A549 (cell line): Measurements from ENCODE around the gene PATJ.

Source experiments
- CEBPB ChIP-seq, 2 experiments: fragments of >200 bp in 1 of 2; sonication (Bioruptor Twin) in 1 of 2; formaldehyde crosslinking in 1 of 2; IDR thresholded peaks; 2 replicates each; pipeline ENCODE4 v1.6.1; 2012 to 2016
- EP300 ChIP-seq, 2 experiments: fragments of >200 bp; sonication (Bioruptor Twin); formaldehyde crosslinking; IDR thresholded peaks; 2 replicates in 1 of 2; 3 replicates in 1 of 2; pipeline ENCODE4 v1.6.1; 2016 to 2017
- ESRRA ChIP-seq: fragments of 150-350 bp; IDR thresholded peaks from 2 replicates; pipeline ENCODE4 v1.6.1; 2014; ENCODE audit warnings: mild to moderate bottlenecking, low read length, borderline replicate concordance
- FOSB ChIP-seq: fragments of 250-450 bp; sonication (Bioruptor Pico); IDR thresholded peaks from 2 replicates; pipeline ENCODE4 v1.5.0; 2020; ENCODE audit warnings: mild to moderate bottlenecking, moderate library complexity
- POLR2A ChIP-seq: IDR thresholded peaks from 2 replicates; pipeline ENCODE4 v1.6.1; 2012; ENCODE audit warnings: mild to moderate bottlenecking, low read length
- SREBF2 ChIP-seq: fragments of 450-650 bp; IDR thresholded peaks from 2 replicates; pipeline ENCODE4 v1.6.1; 2014; ENCODE audit warnings: mild to moderate bottlenecking, moderate library complexity
- TF ChIP-seq, protein P1 (sequence below): fragments of >200 bp; sonication (Bioruptor Twin); formaldehyde crosslinking; IDR thresholded peaks from 3 replicates; pipeline ENCODE4 v1.5.1; 2016
- TF ChIP-seq, protein P2 (sequence below): fragments of 450-650 bp; IDR thresholded peaks from 2 replicates; pipeline ENCODE4 v1.6.1; 2014; ENCODE audit warnings: antibody characterized with exemption
- TF ChIP-seq, protein P3 (sequence below): IDR thresholded peaks from 2 replicates; pipeline ENCODE4 v1.6.1; 2012

DNA sequence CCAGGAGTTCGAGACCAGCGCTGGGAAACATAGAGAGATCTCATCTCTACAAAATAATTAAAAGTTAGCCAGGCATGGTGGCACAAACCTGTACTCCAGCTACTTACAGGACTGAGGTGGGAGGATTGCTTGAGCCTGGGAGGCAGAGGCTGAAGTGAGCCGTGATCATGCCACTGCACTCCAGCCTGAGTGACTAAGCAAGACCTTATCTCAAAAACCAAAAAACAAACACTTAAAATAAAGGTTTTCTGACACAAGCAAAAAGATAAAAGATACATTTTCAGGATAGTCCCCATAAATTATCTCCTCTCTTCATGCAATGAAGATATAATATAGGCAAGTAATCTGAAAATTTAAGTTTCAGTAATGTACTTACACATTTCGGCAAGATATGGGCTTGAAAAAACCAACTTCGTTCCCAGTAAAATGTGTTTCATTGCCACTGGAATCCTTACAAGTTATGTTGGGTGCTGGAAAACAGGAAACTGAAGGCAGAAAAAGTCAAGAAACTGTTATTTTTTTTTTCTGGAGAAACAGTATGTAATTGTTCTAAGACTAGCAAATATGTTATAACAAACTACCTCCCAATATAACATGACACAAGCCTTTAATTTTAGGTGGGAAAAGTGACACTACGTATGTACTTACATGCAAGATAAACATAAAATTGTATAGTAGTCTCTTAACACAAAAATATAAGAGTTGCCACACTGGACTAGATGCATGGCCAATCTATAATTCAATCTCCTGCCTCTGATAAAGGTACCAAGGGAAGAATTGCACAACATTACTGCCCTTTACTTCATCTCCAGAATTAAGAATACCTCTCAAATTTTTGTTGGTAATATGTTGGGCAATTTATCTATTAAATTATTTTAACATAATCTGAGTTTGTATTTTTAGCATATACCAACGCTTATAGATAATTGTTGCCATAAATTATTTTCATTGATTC lies 33.0 kb upstream of the PATJ start:
- TF ChIP-seq, protein P1, sequence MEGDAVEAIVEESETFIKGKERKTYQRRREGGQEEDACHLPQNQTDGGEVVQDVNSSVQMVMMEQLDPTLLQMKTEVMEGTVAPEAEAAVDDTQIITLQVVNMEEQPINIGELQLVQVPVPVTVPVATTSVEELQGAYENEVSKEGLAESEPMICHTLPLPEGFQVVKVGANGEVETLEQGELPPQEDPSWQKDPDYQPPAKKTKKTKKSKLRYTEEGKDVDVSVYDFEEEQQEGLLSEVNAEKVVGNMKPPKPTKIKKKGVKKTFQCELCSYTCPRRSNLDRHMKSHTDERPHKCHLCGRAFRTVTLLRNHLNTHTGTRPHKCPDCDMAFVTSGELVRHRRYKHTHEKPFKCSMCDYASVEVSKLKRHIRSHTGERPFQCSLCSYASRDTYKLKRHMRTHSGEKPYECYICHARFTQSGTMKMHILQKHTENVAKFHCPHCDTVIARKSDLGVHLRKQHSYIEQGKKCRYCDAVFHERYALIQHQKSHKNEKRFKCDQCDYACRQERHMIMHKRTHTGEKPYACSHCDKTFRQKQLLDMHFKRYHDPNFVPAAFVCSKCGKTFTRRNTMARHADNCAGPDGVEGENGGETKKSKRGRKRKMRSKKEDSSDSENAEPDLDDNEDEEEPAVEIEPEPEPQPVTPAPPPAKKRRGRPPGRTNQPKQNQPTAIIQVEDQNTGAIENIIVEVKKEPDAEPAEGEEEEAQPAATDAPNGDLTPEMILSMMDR = no peak
- TF ChIP-seq CEBPB (IDR thresholded peaks at IDR 0.05) (no peak), SREBF2 (no peak), ESRRA (no peak), EP300 (IDR thresholded peaks at IDR 0.05) (no peak), POLR2A (no peak), FOSB (CRISPR knock-in tag) (no peak)
- TF ChIP-seq, protein P2, sequence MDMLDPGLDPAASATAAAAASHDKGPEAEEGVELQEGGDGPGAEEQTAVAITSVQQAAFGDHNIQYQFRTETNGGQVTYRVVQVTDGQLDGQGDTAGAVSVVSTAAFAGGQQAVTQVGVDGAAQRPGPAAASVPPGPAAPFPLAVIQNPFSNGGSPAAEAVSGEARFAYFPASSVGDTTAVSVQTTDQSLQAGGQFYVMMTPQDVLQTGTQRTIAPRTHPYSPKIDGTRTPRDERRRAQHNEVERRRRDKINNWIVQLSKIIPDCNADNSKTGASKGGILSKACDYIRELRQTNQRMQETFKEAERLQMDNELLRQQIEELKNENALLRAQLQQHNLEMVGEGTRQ = no peak
- TF ChIP-seq, protein P3, sequence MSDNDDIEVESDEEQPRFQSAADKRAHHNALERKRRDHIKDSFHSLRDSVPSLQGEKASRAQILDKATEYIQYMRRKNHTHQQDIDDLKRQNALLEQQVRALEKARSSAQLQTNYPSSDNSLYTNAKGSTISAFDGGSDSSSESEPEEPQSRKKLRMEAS = no peak
